NCI-H526 treated with DMSO at 0.1 percent for 48 hours (cell line): ENCODE data around the gene RFK.

Experiments used
- DNase-seq: peaks from one replicate; lab custom pipeline; 2025; lab: John Stamatoyannopoulos, UW

Gene RFK

GRCh38 chr9:76412638-76413037 lies 18.4 kb upstream of the RFK start:
- DNase-seq = no peak

DNA sequence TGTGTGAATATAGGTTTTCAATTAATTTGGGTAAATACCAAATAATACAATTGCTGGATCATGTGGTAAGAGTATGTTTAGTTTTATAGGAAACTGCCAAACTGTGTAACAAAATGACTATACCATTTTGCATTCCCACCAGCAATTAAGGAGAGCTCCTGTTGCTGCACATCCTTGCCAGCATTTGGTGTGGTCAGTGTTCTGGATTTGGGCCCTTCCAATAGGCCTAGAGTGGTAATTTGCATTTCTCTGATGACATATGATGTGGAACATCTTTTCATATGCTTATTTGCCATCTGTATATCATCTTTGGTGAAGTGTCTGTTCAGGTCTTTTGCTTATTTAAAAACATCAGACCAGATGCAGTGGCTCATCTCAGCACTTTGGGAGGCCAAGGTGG lies 11.6 kb upstream of the RFK start:
- no peak for DNase-seq

- no peak for DNase-seq
Measured at GRCh38 chr9:76405340-76405739, 11.1 kb upstream of the RFK start.

- DNase-seq = no peak
Measured at GRCh38 chr9:76404401-76404800, 10.2 kb upstream of the RFK start.

DNA sequence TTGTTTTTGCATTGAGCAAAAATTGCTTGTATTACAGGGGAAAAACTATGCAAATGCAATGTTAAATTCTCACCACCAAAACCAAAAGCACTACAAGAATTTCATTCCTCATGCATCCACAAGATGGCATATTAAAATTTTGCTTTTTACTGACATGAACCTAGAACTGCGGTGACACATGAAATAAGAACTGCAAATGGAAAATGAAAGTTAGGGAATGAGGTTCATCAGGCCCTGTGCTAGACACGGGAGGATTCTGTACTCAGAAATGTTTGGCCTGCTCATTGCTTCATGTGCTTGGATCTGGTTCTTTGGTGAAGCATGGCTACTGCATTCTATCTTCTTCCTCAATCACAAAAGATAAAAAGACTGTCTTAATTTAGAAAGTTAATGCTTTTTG lies 9.1 kb upstream of the RFK start:
- peak; percentile 3 for DNase-seq

DNA sequence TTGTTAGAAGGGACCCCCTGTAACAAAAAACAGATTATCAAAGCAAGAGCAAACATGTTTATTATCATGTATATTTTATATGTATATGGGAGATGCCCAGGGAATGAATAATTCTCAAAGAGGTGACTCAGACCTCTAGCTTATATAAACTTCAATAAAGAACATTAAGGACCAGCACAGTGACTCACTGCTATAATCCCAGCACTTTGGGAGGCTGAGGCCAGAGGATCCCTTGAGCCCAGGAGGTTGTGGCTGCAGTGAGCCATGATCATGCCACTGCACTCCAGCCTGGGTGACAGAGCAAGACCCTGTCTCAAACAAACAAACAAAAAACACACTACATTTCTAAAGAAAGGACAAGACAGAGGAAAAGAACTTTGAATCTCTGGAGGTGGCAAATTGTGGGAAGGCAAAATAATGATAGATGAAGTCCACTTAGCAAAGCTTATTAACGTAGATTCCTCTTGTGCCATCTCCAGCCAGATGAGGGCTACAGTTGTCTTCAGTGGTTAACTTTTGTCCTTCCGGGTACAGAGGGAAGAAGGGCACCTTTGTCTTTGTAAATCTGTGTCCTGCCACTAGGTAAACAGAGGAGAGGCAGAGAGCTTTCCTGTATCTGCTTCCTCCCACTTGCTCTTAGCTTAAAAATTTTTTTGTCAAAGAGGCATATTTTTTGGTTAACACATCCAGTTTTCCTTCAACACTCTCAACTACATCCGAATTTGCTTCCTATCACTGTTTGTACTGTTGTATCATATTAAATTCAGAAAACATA lies 7.5 kb upstream of the RFK start:
- DNase-seq = no peak

DNA sequence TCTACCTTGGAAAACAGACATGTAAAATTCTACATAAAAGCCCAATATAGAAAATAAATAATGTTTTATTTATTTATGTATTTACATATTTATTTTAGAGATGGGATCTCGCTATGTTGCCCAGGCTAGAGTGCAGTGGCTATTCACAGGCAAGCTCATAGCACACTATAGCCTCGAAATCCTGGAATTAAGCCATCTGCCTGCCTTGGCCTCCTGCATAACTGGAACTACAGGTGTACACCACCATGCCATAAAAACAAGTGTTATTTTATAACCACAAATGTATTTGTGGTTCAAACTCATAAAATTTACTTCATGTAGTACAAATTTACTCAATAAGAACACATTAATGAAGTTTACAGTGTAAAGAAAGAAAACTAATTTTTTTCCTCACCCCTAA lies 7.0 kb upstream of the RFK start:
- DNase-seq = no peak

DNA sequence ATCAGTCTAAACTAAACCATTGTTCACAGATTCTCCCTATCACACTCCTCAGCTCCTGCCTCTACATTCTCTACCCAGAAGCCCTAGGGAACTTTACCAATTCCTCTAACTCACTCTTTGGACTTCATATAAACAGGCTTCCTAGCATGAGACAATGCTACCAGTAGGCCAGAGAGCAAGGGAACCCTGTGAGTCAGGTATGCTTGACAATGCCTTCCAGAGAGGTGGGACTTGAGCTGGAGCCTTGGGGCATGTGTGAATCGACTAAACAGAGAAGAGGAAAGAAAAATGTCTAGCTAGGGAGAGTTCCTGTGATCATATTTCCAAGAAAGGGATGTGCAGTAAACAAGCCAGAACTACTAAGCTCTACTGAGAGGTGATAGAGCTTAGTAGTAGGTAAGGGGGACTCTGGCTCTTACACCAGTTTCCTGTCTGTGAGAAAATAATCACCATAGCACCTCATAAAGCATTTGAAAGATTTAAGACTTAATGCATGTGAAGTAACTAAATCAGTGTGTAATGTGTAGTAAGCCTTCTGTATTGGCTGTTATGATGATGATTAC lies 6.4 kb upstream of the RFK start:
- DNase-seq = no peak

DNA sequence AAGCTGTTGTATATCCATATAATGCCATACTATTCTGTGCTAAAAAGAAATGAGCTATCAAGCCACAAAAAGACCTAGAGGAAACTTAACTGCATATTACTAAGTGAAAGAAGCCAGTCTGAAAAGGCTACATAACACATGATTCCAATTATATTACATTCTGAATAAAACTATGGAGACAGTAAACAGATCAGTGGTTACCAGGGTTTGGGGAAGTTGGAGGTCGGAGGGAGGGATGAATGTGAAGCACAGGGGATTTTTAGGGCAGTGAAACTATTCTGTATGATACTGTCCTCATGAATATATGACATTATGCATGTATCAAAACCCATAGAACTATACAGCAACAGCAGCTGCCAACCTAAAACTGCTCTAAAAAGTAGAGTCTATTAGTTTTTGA lies 5.6 kb upstream of the RFK start:
- no peak for DNase-seq

GRCh38 chr9:76396597-76396996 lies 2.4 kb upstream of the RFK start:
- no peak for DNase-seq

DNA sequence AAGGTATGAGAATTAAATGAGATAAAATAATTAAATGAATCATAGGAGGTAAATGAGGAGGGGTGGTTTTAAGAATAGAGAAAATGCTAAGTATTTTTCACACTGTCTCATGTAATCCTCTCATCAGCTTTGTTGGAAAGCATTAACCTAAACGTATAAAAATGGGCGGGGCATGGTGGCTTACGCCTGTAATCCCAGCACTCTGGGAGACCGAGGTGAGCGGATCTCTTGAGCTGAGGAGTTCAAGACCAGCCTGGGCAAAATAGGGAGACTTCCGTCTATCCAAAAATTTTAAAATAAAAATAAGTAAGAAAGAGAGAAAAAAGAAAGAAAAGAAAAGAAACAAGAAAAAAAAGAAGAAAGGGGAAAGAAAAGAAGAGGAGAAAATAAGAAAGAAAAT lies 1.9 kb upstream of the RFK start:
- no peak for DNase-seq

DNA sequence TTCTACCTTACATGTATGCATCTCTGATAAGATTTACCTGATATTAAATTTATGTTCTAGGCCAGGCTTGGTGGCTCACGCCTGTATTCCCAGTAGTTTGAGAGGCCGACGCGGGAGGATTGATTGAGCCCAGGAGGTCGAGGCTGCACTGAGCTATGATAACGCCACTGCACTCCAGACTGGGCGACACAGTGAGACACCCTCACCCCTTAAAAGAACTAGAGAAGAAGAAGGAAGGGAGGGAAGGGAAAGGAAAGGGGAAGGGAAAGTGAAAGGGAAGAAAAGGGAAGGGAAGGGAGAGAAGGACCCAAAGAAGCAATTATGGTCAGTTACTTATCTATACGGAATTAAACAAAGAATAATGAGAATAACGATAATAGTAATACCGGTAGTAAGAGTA lies 1.2 kb upstream of the RFK start:
- DNase-seq = no peak

GRCh38 chr9:76394960-76395252 lies 680 bp upstream of the RFK start:
- peak; percentile 63 for DNase-seq

DNA sequence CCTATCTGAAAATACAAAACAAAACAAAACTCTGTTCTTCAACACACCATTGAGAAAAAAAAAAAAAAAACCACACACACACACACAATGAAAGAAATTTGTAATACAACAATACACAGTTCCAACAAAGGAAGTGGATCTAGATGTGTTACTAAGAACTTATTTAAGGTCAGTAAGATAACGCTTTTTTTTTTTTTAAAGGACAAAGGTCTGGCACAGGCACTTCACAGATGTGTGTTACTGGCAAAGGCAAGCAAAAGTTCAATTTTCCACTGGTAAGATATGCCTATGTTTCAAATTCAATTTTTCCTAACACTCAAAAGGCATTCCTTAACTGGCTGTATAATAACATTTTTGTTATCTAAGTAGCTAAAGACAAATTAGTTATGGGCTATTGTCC lies 3.6 kb downstream of the RFK start:
- no peak for DNase-seq

GRCh38 chr9:76379494-76379893 lies 14.7 kb downstream of the RFK start:
- DNase-seq = no peak

DNA sequence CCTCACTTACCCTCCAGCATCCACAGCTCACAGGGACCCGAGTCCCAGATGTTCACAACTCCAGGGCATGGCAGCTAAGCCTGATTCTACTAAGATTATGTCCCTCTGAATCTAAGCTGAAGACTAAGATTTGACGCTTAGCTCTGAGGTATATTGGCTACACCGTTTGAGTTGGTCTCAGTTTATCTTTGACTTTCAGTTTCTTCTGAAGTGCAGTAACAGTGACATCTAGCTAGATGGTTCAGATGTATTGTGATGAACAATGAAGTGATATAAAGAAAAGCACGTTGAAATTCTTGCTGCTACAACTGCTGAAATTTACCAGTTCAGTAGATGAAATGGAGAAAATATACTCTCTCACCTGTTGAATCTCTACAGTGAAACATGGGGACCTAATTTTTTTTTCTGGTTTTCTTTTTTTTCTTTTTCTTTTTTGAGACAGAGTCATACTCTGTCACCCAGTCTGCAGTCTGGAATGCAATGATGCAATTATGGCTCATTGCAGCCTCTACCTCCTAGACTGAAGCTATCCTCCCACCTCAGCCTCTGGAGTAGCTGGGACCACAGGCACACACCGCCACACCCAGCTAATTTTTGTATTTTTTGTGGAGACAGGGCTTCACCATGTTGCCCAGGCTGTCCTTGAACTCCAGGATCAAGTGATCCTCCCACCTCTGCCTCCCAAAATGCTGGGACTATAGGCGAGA lies 15.7 kb downstream of the RFK start:
- DNase-seq = no peak

GRCh38 chr9:76377791-76378190 lies 16.4 kb downstream of the RFK start:
- DNase-seq = no peak

DNA sequence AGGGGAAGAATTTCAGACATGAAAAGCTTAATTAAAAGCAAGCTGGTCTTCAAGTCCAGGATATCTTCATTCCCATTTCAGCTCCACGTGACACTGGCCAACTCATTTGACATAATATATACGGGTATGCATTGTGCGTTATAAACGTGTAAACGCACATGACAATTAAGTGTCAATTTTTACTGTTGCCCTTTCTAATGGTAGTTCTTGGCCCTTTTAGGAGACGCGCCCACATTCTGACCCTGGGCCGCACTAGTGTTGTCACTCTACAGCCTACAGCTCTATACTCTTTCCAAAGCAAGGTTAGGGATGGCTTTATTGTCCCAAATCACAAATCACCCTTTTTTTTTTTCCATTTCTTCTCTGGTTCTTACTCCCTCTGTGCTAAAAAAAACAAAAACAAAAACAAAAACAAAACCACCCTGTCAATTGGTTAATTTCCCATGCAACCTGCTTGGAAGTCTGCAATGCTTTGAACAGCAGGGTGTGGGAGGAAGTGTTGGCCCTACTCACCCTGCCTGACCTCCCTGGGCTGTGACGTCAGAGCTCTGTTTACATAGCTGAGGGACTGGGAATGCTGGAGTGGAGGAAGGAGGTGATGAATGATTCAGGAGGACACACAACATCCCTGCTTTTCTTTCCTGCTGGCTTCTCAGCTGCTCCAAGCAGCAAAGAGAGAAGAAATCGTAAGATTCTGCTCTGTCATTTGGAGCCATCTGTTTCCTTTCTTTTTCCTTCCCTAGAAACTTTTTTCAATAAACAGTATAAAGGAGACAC lies 19.3 kb downstream of the RFK start:
- DNase-seq = no peak

- DNase-seq = no peak
Measured at GRCh38 chr9:76373784-76374474, 20.3 kb downstream of the RFK start.

DNA sequence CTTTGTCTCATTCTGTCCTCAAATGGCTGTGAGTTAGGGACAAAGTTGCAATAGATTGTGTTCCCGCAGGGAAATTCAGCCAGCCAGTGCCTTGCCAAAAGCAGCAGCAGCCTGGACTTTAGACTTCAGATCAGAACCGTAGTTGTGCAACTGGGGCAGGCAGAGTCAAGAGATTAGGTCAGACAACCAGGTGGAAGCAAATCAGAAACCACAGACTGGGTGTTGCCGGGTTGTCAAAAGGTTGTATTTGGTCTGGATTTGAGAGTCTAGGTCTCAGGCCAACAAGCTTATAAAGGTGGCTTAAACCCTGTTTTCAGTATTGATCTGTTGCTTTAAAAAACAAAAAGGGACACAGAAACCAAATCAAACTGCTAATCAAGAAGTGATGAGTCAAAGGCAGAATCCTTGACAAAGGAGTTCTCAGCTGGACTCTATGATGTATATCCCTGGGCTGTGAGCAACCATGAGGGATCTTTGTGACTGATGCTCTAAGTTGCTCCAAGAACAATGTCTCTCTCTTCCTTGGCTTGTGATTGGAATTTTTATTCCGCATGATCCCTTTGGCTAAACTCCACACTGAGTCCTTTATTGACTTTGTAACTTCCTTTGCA lies 20.9 kb downstream of the RFK start:
- peak; percentile 18 for DNase-seq

DNA sequence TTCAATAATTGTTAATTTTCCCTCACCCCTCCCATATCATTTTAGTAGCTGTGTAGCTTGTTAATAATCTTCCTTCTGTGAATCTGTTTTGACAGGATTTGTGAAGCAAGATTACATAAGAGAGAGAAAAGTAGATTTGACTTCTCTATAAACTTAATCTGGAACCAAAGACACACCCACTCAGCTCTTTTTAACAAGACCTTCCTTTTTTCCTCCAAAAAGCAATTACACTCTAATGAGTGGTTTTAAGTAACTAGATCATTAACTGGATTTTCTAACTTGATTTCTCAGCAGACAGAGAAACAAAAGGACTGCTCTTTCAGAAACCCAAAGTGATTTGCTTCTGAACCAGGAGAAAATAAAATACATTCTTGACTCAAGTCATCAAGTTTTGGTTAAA lies 21.9 kb downstream of the RFK start:
- DNase-seq = no peak

DNA sequence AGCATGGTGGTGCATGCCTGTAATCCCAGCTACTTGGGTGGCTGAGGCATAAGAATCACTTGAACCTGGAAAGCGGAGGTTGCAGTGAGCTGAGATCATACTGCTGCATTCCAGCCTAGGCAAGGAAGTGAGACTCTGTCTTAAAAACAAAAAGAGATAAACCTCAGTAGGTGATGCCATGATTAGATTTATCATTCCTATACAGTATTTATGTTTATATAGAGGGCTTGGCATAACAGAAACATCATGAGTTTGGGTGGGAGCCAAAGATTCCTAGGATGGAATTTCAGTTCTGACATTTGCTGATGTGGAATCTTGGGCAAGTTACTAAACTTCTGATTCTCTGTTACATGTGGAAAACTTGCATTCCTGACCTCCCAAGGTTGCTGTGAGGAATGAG lies 22.3 kb downstream of the RFK start:
- DNase-seq = no peak
